SK-N-DZ (cell line): ENCODE results near the gene EPYC.
A peak's percentile ranks its signal among the peaks of the same experiment; 100 is the strongest.

Experiments
- DNase-seq: peaks from one replicate; pipeline ENCODE4 v3.0.0-alpha.2; 2015; ENCODE audit warnings: low spot score

EPYC gene

GRCh38 chr12:90959032-90959431 is 45.7 kb downstream of the EPYC start:
- DNase-seq: no peak

GRCh38 chr12:90958347-90958746 is 46.4 kb downstream of the EPYC start:
- DNase-seq: no peak

DNA sequence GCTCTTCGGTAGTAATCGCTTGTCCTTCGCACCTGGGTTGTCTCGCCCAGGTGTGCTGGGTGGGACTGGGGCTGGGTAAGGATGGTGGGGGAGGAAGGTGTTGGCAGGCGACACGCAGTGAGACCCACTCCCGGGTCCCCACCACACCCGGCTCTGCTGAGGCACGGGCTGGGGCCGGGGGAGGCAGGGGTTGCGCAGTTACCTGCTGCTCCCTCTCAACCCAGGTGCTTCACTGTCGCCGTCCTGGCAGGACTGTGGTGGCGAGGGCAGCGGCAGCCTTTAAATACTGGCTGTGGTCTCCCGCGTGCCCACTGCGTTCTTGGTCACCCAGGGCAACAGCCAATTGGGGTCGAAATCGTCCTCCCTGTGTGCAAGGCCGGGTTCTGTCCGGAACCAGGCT is 49.9 kb downstream of the EPYC start, which contains the start of gene CCER1:
TSS of gene CCER1 (minus strand) at position 256 of the 400 bp plus-strand sequence. CDS start 434 bp downstream, outside the sequence.
- DNase-seq: no peak

- no peak for DNase-seq
These were observed 50.3 kb downstream of the EPYC start for GRCh38 chr12:90954428-90954827.

- DNase-seq: no peak
These were observed 50.8 kb downstream of the EPYC start for GRCh38 chr12:90953956-90954421.

DNA sequence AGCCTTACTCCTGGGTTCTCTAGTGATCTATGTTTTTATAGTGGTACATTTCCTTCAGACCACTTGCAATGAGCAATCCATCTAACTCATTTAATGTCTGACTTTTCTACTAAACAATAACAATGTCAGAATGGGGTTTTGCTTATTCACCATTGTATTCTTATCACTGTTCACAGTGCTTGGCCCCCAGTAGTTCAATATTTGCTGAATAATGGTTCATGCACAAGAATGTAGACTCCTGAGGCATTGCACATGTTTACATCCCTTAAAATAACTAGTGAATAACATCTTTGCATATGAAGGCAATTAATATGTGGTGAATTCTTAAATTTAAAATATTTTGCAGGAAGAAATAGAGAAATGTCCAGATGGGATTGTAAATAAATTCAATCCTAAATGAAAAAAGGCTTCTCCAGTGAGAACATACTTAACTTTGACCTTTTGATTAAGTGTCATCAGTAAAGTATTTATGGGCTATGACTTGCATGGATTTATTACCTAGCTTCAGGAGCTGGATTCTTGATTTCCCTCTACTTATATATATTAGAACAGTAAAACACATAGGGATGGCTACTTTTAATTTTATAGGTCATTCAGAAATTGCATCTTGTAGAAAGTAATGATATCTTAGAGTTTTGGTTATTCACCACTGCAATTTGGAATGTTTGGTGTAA is 53.2 kb downstream of the EPYC start:
- DNase-seq: no peak

- DNase-seq: no peak
These were observed 56.9 kb downstream of the EPYC start for GRCh38 chr12:90947869-90948268.

DNA sequence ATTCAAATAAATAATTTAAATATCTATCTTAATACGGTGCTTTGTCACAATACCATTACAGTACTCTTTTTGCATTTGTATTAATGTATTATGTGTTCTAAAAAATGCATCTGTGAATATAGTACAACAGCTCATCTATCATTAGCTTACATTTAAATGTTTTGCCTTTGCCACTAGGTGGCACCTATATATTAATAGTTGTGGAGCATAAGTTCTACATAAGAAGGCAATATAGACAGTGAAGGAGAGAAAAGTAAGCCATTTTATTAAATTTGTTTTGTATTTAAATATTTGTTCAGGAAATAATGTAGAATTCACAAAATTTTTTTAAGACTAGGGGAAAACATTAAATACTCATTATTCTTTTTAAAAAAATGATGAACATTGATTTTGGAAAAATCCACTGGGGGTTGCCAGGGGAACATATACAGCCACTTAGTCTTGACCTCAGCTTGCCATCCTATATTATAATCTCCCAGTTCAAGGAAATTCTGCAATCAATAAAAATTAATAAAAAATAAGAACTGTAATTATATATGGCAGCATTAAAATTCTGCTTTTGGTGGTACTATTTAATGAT is 59.6 kb downstream of the EPYC start:
- DNase-seq: peak; percentile 40

GRCh38 chr12:90943255-90943654 is 61.5 kb downstream of the EPYC start:
- no peak for DNase-seq

- DNase-seq: peak; percentile 58
These were observed 63.8 kb downstream of the EPYC start for GRCh38 chr12:90940872-90941499.

- no peak for DNase-seq
These were observed 65.4 kb downstream of the EPYC start for GRCh38 chr12:90939382-90939781.

GRCh38 chr12:90938451-90938850 is 66.3 kb downstream of the EPYC start:
- no peak for DNase-seq

DNA sequence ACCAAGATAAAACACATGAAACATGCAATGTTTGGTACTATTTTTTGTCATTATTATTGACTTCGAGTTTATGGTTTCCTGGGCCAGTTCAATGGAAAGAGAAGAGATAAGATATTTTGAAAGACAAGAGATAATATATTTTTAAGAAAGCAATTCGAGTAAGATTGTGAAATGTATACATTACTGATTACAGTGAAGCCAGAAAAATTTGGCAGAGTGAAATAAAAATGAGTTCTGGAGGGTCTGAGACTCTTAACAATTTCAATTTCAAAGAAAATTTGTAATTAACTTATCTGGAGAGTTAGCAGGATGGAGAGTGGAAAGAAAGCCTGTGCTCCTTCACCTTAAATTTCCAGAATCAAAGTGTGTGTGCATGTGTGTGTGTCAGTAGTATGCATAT is 67.1 kb downstream of the EPYC start:
- no peak for DNase-seq

DNA sequence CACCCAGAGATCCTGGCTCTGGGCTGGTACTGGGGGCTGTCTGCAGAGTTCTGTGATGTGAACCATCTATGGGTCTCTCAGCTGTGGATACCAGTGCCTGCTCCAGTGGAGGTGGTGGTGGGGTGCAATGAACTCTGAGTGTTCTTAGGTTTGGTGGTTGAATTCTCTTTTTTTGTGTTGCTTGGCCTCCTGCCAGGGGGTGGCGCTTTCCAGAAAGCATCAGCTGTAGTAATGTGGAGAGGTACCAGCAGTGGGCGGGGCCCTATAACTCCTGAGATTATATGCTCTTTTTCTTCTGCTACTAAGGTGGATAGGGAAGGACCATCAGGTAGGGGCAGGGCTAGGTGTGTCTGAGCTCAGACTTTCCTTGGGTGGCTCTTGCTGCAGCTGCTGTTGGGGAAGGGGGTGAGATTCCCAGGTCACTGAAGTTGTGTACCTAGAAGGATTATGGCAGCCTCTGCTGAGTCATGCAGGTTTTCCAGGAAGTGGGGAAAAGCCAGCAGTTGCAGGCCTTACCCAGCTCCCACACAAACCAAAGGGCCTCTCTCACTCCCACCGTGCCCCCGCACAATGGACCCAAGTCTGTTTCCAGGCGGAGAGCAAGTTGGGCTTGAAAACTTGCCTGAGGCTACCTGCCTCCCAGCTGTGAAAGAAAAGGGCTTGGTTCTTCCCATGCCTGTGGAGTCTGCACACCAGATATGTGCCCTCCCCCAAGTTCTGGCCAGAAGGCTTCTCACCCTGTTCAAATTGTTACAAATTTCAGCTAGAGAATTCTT is 68.4 kb downstream of the EPYC start:
- no peak for DNase-seq

DNA sequence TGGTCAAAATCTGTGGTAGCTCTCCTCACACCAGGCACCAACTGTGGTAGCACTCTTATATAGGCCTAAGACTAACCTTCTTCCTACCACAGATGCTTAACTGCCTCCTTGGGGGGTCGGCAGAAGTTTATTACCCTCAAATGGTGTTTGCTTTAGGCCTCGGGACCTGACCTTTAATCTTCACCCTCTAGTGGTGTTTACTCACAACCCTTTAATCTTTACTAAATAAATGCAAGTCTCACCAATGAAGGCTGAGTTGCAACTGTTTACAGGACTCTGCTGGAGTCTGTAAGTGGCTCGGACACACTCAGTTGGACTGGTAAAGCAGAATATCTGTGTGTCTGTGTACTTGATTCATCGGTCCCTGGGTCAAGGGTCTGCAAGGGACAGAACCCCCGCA is 79.2 kb downstream of the EPYC start:
- DNase-seq: no peak

- DNase-seq: no peak
These were observed 80.4 kb downstream of the EPYC start for GRCh38 chr12:90924406-90924805.

DNA sequence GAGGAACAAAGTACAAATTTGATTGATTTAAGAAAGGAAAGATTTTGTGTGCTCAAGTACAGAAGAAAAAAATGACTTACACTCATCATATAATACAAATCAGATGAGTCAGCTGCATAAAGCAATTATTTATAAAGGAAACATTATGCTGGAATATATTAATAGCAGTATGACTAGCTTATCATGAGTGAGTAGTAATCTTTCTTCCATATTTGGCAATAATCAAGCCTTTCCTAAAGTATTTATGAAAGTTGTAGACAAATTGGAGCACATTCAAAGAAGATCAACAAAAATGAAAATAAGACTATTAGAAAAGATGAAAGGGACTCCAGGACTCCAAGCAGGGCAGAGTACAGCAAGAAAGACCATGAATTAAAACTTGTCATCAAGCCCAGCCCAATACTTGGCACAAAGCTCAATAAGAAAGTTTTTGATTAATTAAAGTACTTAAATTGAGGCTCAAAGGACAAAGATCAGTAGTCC is 82.6 kb downstream of the EPYC start:
- DNase-seq: no peak

DNA sequence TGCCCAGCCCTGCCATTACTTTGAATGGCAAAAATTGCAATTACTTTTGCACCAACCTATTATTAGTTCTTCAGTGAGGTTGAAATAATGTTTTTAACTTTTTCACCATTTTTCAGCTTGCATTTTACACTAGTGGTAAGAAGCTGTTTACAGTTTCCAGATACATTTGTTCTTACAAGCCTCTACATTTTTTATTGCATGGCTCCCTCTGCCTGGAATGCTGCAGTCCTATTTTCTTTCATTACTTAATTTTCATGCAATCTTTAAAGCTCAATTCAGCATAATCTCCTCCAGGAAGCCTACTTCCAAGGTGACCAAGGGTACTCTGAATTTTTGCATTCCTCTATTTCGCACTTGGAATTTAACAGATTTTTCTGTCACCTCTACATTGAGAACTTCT is 83.2 kb downstream of the EPYC start:
- DNase-seq: no peak

DNA sequence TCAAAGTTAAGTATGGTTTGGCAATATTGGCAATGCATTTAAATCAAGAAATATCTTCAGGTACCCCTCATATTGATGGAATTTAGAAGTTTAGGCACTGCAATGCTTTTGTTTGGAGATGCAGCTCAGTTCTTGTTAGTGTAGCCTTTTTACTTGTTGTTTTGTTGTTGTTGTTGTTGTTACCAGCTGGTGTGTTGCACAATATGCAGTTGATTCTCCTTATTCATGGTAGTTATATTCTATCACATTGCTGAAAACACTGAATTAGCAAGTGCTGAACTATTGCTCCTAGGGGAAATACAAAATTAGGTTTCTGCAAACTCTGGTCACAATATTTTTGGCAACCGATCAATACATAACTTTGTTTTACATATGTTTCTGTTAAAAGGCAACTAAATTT is 84.5 kb downstream of the EPYC start:
- DNase-seq: no peak

DNA sequence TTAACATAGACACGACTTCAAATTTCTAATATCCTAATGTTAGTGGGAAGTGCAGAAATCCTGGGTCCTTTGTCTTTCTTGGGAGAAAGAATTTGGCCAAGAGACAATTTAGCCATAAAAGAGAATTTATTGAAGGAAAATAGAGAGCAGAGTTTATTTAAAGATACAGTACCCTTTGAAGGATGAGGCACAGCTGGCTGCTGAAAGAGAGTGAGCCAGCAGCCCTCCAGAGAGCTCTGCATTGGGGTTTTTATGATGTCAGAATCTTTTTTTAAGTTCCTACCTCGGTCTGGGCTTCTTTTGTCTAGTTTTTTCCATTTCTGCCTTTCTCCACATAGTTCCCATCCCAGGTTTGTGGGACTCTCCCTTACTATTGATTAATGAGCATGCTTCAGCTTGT is 87.3 kb downstream of the EPYC start:
- DNase-seq: no peak

- DNase-seq: no peak
These were observed 88.3 kb downstream of the EPYC start for GRCh38 chr12:90916516-90916915.

DNA sequence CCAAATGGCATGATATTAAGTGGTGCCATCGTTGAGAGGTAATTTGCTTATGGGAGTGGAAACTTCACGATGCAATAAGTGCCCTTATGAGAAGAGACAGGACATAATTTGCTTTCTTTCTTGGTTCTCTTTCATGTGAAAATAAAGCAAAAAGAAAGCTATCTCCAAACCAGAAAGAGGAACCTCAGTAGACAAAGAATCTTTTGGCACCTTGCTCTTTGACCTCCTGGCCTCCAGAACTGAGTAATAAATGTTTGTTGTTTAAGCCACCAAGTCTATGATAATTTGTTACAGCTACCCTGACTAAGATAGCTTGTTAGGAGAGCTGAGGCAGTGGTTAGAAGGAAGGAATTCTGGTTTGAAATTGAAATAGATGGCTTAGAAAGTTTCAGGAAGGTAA is 89.4 kb downstream of the EPYC start:
- no peak for DNase-seq
